ENCODE data around the gene DIP2A. TPM values are rescaled to one million over a fixed set of nuclear protein-coding genes. Genes with fewer than 3 reads are reported as not detected.
"Not testable (repeated sequence)": the region's sequence is repeated elsewhere in the genome, so short reads cannot be mapped to it uniquely, and the experiment has no call there.

Gene DIP2A
- total RNA-seq, 2 experiments from 2014 or later, result 52.9 to 53.2 TPM

GRCh38 chr21:46429754-46430681 lies 28.7 kb upstream of the DIP2A start:
- H3K4me3 Mint-ChIP-seq, result no peak overlapping the region
- H3K4me1 Mint-ChIP-seq, result peaks cover 7% of the 10 kb centered on the region
- peaks cover 36% of the 10 kb centered on the region for H3K36me3 Mint-ChIP-seq (ENCODE audit: low read depth)
- H3K27me3 Mint-ChIP-seq, result no peaks in the 10 kb centered on the region
- CTCF ChIA-PET, result no interaction called here
- no peak for DNase-seq
- H3K9me3 Mint-ChIP-seq, result no peaks in the 10 kb centered on the region
- H3K27ac Mint-ChIP-seq, result no peak overlapping the region
- POLR2A ChIA-PET, result no interaction called here

- Mint-ChIP-seq H3K4me1 (no peaks in the 10 kb centered on the region), H3K36me3 (ENCODE audit: low read depth) (peaks cover 40% of the 10 kb centered on the region), H3K4me3 (no peak overlapping the region), H3K27me3 (no peaks in the 10 kb centered on the region), H3K27ac (no peak overlapping the region), H3K9me3 (no peaks in the 10 kb centered on the region)
- POLR2A ChIA-PET, result interaction anchor here (1.1 kb wide), 1 partner anchor 26 kb away, joined by 3 read pairs; no protein-coding TSS in a partner anchor
- CTCF ChIA-PET, result no interaction called here
- no peak for DNase-seq
These were observed 27.2 kb upstream of the DIP2A start for GRCh38 chr21:46431448-46431847.

GRCh38 chr21:46431884-46432488 lies 26.7 kb upstream of the DIP2A start:
- Mint-ChIP-seq H3K27me3 (no peaks in the 10 kb centered on the region), H3K9me3 (no peaks in the 10 kb centered on the region), H3K4me1 (no peaks in the 10 kb centered on the region), H3K27ac (no peak overlapping the region), H3K36me3 (ENCODE audit: low read depth) (peaks cover 45% of the 10 kb centered on the region), H3K4me3 (no peak overlapping the region)
- ChIA-PET POLR2A (interaction anchor here (1.1 kb wide), 1 partner anchor 26 kb away, joined by 3 read pairs; no protein-coding TSS in a partner anchor), CTCF (no interaction called here)
- no peak for DNase-seq

GRCh38 chr21:46433116-46433515 lies 25.6 kb upstream of the DIP2A start:
- POLR2A ChIA-PET, result interaction anchor here (2.0 kb wide), 1 partner anchor 24 kb away, joined by 6 read pairs; no protein-coding TSS in a partner anchor
- not testable (repeated sequence) for H3K27ac Mint-ChIP-seq, DNase-seq, H3K4me3 Mint-ChIP-seq, H3K27me3 Mint-ChIP-seq, H3K9me3 Mint-ChIP-seq, H3K4me1 Mint-ChIP-seq
- H3K36me3 Mint-ChIP-seq (ENCODE audit: low read depth), result peaks cover 52% of the 10 kb centered on the region
- CTCF ChIA-PET, result interaction anchor here (1.7 kb wide), 1 partner anchor 290 kb away, joined by 3 read pairs; no protein-coding TSS in a partner anchor

GRCh38 chr21:46434322-46434958 lies 24.3 kb upstream of the DIP2A start:
- ChIA-PET CTCF (interaction anchor here (1.7 kb wide), 1 partner anchor 291 kb away, joined by 3 read pairs; no protein-coding TSS in a partner anchor), POLR2A (interaction anchor here (2.0 kb wide), 1 partner anchor 23 kb away, joined by 6 read pairs; no protein-coding TSS in a partner anchor)
- DNase-seq, result no peak
- Mint-ChIP-seq H3K27me3 (no peaks in the 10 kb centered on the region), H3K36me3 (ENCODE audit: low read depth) (peaks cover 60% of the 10 kb centered on the region), H3K9me3 (no peaks in the 10 kb centered on the region), H3K4me1 (no peaks in the 10 kb centered on the region), H3K27ac (no peak overlapping the region), H3K4me3 (no peak overlapping the region)

- no peak for DNase-seq
- CTCF ChIA-PET, result no interaction called here
- H3K27ac Mint-ChIP-seq, result no peak overlapping the region
- peaks cover 66% of the 10 kb centered on the region for H3K36me3 Mint-ChIP-seq (ENCODE audit: low read depth)
- H3K4me1 Mint-ChIP-seq, result peaks cover 1% of the 10 kb centered on the region
- no peak overlapping the region for H3K4me3 Mint-ChIP-seq
- no peaks in the 10 kb centered on the region for H3K27me3 Mint-ChIP-seq
- POLR2A ChIA-PET, result no interaction called here
- no peaks in the 10 kb centered on the region for H3K9me3 Mint-ChIP-seq
These were observed 22.9 kb upstream of the DIP2A start for GRCh38 chr21:46435786-46436227.

GRCh38 chr21:46436621-46437020 lies 22.1 kb upstream of the DIP2A start:
- POLR2A ChIA-PET, result no interaction called here
- DNase-seq, result no peak
- H3K4me3 Mint-ChIP-seq, result no peak overlapping the region
- H3K4me1 Mint-ChIP-seq, result peaks cover 1% of the 10 kb centered on the region
- H3K27me3 Mint-ChIP-seq, result no peaks in the 10 kb centered on the region
- H3K9me3 Mint-ChIP-seq, result no peaks in the 10 kb centered on the region
- no peak overlapping the region for H3K27ac Mint-ChIP-seq
- CTCF ChIA-PET, result no interaction called here
- H3K36me3 Mint-ChIP-seq (ENCODE audit: low read depth), result peaks cover 65% of the 10 kb centered on the region

- Mint-ChIP-seq H3K9me3 (no peaks in the 10 kb centered on the region), H3K27me3 (no peaks in the 10 kb centered on the region), H3K4me3 (no peak overlapping the region), H3K36me3 (ENCODE audit: low read depth) (peaks cover 64% of the 10 kb centered on the region), H3K4me1 (peaks cover 1% of the 10 kb centered on the region), H3K27ac (peak overlapping the region; percentile 23)
- DNase-seq, result no peak
- ChIA-PET CTCF (no interaction called here), POLR2A (no interaction called here)
These were observed 21.6 kb upstream of the DIP2A start for GRCh38 chr21:46437096-46437498.

GRCh38 chr21:46437511-46437910 lies 21.2 kb upstream of the DIP2A start:
- Mint-ChIP-seq H3K4me1 (peaks cover 1% of the 10 kb centered on the region), H3K27me3 (no peaks in the 10 kb centered on the region), H3K9me3 (no peaks in the 10 kb centered on the region), H3K36me3 (ENCODE audit: low read depth) (peaks cover 64% of the 10 kb centered on the region), H3K27ac (no peak overlapping the region), H3K4me3 (no peak overlapping the region)
- ChIA-PET CTCF (no interaction called here), POLR2A (no interaction called here)
- DNase-seq, result no peak

GRCh38 chr21:46438241-46438640 lies 20.4 kb upstream of the DIP2A start:
- POLR2A ChIA-PET, result no interaction called here
- no peaks in the 10 kb centered on the region for H3K9me3 Mint-ChIP-seq
- CTCF ChIA-PET, result no interaction called here
- DNase-seq, result no peak
- no peaks in the 10 kb centered on the region for H3K27me3 Mint-ChIP-seq
- H3K4me3 Mint-ChIP-seq, result no peak overlapping the region
- H3K4me1 Mint-ChIP-seq, result peaks cover 4% of the 10 kb centered on the region
- H3K27ac Mint-ChIP-seq, result no peak overlapping the region
- H3K36me3 Mint-ChIP-seq (ENCODE audit: low read depth), result peaks cover 71% of the 10 kb centered on the region

- POLR2A ChIA-PET, result no interaction called here
These were observed 18.8 kb upstream of the DIP2A start for GRCh38 chr21:46439906-46440305.

GRCh38 chr21:46441331-46441730 lies 17.4 kb upstream of the DIP2A start:
- peaks cover 70% of the 10 kb centered on the region for H3K36me3 Mint-ChIP-seq (ENCODE audit: low read depth)

More at GRCh38 chr21:46439906-46440305, 18.8 kb upstream of the DIP2A start:
- H3K36me3 Mint-ChIP-seq (ENCODE audit: low read depth), result peaks cover 71% of the 10 kb centered on the region
- no peak overlapping the region for H3K4me3 Mint-ChIP-seq
- CTCF ChIA-PET, result no interaction called here
- DNase-seq, result no peak
- no peaks in the 10 kb centered on the region for H3K9me3 Mint-ChIP-seq
- peaks cover 4% of the 10 kb centered on the region for H3K4me1 Mint-ChIP-seq
- H3K27me3 Mint-ChIP-seq, result no peaks in the 10 kb centered on the region
- H3K27ac Mint-ChIP-seq, result no peak overlapping the region

GRCh38 chr21:46441961-46442498 lies 16.7 kb upstream of the DIP2A start:
- CTCF ChIA-PET, result interaction anchor here (0.7 kb wide), 1 partner anchor 198 kb away, joined by 3 read pairs; no protein-coding TSS in a partner anchor
- Mint-ChIP-seq H3K27me3 (no peaks in the 10 kb centered on the region), H3K36me3 (ENCODE audit: low read depth) (peaks cover 66% of the 10 kb centered on the region), H3K9me3 (no peaks in the 10 kb centered on the region), H3K4me3 (no peak overlapping the region), H3K27ac (no peak overlapping the region), H3K4me1 (peaks cover 4% of the 10 kb centered on the region)
- POLR2A ChIA-PET, result no interaction called here
- DNase-seq, result no peak

More at GRCh38 chr21:46441331-46441730, 17.4 kb upstream of the DIP2A start:
- Mint-ChIP-seq H3K4me1 (peaks cover 4% of the 10 kb centered on the region), H3K4me3 (no peak overlapping the region), H3K9me3 (no peaks in the 10 kb centered on the region), H3K27me3 (no peaks in the 10 kb centered on the region), H3K27ac (no peak overlapping the region)
- DNase-seq, result no peak
- POLR2A ChIA-PET, result no interaction called here
- CTCF ChIA-PET, result no interaction called here
